ENCODE measurements around the gene FMNL2.

- TF ChIP-seq CTCF (IDR thresholded peaks at IDR 0.05; ENCODE audit: poor library complexity, severe bottlenecking) = no peak
- no peak for TF ChIP-seq POLR2AphosphoS5 (IDR thresholded peaks at IDR 0.05)
- TF ChIP-seq REST (IDR thresholded peaks at IDR 0.05; ENCODE audit: borderline replicate concordance) = no peak
- no peak for TF ChIP-seq MXI1 (conservative IDR thresholded peaks at IDR 0.05; ENCODE audit: poor library complexity, severe bottlenecking)
- TF ChIP-seq EZH2 (IDR thresholded peaks at IDR 0.05; ENCODE audit: borderline replicate concordance, insufficient read depth, low read length, poor library complexity, severe bottlenecking) = no peak
- no peak for TF ChIP-seq SMC3 (conservative IDR thresholded peaks at IDR 0.05; ENCODE audit: poor library complexity)
These were observed 303.6 kb downstream of the FMNL2 start for GRCh38 chr2:152638590-152638989.
